Measurements from ENCODE around the gene GLB1L. TPM values are rescaled to one million over a fixed set of nuclear protein-coding genes. Genes with fewer than 3 reads are reported as not detected.

GLB1L gene
- total RNA-seq, 4 donors from 2014 or later: 0.40 to 9.1 (median 3.8) TPM

DNA sequence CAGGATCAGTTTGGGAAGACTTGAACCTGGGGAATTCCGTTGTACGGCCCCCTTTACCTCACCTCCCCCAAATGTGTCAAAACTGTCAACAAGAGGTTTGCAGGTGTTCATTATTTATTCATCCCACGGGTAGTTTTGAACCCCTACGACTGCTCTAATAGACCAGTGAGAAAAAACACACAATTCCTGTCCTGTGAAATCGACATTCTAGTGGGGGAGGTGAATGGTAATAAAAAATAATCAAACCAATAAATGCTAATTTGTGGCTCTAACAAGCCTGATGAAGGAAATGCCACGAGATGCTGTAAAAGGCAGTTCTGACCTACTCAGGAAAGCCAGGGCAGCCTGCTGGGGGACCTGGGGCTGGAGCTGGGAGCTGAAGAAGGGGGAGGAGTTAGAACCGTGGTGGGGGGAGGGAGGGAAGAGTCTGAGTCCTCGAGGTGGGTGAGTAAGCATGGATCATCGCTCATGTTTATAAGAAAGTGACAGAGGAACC, 33.5 kb upstream of the GLB1L start:
- Histone ChIP-seq H3K27ac (peak overlapping the region; percentile 94 to 98 (median 98)), H3K4me3 (peak overlapping the region in 3 of 4 donors; percentile 53 to 76 (median 61)), H3K9me3 (no peaks in the 10 kb centered on the region), H3K36me3 (peaks cover 0 to 3% (median 0%) of the 10 kb centered on the region in 4 donors), H3K27me3 (no peaks in the 10 kb centered on the region), H3K4me1 (peaks cover 16 to 29% (median 23%) of the 10 kb centered on the region in 4 donors)
- 0 to 12% methylated on average over 1 to 9 of the region's 9 CpGs for WGBS, 2 donors (ENCODE audit: low coverage in 1 of 2)
- TF ChIP-seq POLR2A (IDR thresholded peaks at IDR 0.05) (no peak), POLR2AphosphoS5 (IDR thresholded peaks at IDR 0.05) (no peak), EP300 (IDR thresholded peaks at IDR 0.05; ENCODE audit: low read depth) (no peak)
- TF ChIP-seq, protein P1, sequence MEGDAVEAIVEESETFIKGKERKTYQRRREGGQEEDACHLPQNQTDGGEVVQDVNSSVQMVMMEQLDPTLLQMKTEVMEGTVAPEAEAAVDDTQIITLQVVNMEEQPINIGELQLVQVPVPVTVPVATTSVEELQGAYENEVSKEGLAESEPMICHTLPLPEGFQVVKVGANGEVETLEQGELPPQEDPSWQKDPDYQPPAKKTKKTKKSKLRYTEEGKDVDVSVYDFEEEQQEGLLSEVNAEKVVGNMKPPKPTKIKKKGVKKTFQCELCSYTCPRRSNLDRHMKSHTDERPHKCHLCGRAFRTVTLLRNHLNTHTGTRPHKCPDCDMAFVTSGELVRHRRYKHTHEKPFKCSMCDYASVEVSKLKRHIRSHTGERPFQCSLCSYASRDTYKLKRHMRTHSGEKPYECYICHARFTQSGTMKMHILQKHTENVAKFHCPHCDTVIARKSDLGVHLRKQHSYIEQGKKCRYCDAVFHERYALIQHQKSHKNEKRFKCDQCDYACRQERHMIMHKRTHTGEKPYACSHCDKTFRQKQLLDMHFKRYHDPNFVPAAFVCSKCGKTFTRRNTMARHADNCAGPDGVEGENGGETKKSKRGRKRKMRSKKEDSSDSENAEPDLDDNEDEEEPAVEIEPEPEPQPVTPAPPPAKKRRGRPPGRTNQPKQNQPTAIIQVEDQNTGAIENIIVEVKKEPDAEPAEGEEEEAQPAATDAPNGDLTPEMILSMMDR (IDR thresholded peaks at IDR 0.05): no peak
- intact Hi-C loops (cut with DNase I; ENCODE audit: low total_unique reads) (no loop called here), in situ Hi-C loops (cut with MboI; ENCODE audit: low pct_ligation_motif_present in 1 of 4, low pct_unique_long_range_greater_than_20kb in 1 of 4, low sequenced_read_pairs in 3 of 4) (loop anchor here in 1 of 4 donors (25.0 kb wide), 1 partner anchor 116 kb away; the partner anchor contains the start of genes NHEJ1 and SLC23A3)
- DNase-seq: no peak

DNA sequence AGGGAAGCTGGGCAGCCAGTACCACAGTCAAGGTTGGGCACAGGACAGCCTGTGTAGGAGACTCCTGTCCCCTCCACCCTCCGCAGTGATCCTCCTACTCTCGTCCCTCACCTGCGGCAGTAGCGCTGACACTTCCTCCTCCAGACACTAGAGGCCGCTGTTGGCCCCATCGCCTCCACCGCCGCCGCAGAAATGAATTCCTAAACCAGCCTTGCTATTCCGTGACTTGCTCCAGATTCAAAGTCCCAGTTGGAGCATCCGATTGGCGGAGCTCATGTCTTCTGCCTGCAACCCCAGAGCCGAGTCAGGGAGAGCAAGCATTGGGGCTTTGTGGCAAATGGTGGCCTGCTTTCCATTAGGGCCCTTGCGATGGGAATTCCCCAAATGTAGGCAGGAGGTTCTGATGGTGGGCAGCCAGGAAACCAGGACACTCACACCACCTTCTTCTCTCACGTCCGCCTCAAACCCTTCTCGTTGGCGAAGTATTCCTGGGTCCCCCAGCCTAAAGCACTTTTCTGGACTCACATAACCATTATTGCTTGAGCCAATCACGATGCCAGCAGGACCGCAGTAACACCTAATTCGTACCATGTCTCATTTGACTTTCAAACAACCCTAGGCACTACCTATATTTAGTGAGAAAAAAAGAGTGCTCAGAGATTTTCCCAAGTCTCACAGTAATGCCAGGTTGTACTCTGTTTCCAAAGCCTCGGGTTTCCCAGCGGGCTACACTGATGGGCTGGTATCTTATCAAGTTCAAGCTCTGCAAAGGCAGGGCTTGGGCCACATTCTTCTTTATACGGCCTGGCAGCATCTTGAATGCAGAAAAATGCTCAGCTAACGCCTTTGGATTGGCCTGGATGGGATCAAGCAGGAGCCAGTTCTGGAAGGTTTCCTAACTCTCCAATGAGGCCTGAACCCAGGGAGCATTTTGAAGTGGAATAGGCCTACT, 32.7 kb upstream of the GLB1L start:
- Histone ChIP-seq H3K27ac (peak overlapping the region; percentile 94 to 98 (median 98)), H3K4me3 (peak overlapping the region in 1 of 4 donors; percentile 8), H3K27me3 (no peaks in the 10 kb centered on the region), H3K36me3 (peaks cover 0 to 3% (median 0%) of the 10 kb centered on the region in 4 donors), H3K4me1 (peaks cover 16 to 29% (median 23%) of the 10 kb centered on the region in 4 donors), H3K9me3 (no peaks in the 10 kb centered on the region)
- WGBS, 2 donors (ENCODE audit: low coverage in 1 of 2): 28% methylated on average over 25 of the region's 25 CpGs; no CpG with 5 or more reads in 1 of the 2 donors
- DNase-seq: peak; percentile 87
- in situ Hi-C loops (cut with MboI; ENCODE audit: low pct_ligation_motif_present in 1 of 4, low pct_unique_long_range_greater_than_20kb in 1 of 4, low sequenced_read_pairs in 3 of 4): loop anchor here in 1 of 4 donors (25.0 kb wide), 1 partner anchor 116 kb away; the partner anchor contains the start of genes NHEJ1 and SLC23A3
- TF ChIP-seq POLR2AphosphoS5 (IDR thresholded peaks at IDR 0.05): no peak
- TF ChIP-seq, protein P1 (IDR thresholded peaks at IDR 0.05): peak; percentile 96 to 100 (median 99)
- no peak for TF ChIP-seq EP300 (IDR thresholded peaks at IDR 0.05; ENCODE audit: low read depth)
- TF ChIP-seq POLR2A (IDR thresholded peaks at IDR 0.05): no peak
- intact Hi-C loops (cut with DNase I; ENCODE audit: low total_unique reads): loop anchor here (2.0 kb wide), 1 partner anchor 17 kb away; no protein-coding TSS in a partner anchor

DNA sequence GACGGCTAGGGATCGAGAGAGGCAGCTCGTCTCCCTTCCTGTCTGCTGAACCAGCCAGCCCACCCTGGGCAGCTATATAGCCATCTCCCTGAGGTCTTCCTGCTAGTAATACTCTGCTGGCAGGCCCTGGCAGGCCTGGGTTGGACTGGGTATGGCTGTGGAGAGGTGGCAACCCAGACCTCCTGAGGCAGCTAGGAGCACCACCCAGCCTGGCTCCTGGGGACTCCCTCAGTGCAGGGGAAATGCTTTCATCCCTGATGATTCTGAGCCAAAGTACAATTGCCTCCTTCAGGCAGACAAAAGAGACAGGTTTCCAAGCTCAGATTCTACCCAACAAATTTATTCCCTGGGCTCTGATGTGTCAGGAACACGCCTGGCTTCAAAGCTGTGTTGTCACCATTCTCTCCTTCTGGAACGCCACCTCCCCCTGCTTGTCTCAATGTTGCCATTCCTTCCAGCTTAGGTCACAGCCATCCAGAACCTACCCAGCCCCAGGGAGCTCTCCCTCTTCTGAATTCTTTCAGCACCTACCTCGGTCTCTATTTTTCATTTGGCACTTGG, 29.2 kb upstream of the GLB1L start:
- DNase-seq: no peak
- H3K4me3 ChIP-seq: no peak overlapping the region
- no peaks in the 10 kb centered on the region for H3K9me3 ChIP-seq
- H3K27me3 ChIP-seq: no peaks in the 10 kb centered on the region
- WGBS, 2 donors (ENCODE audit: low coverage in 1 of 2): 41 to 63% methylated on average over 3 to 6 of the region's 6 CpGs
- no peaks in the 10 kb centered on the region for H3K36me3 ChIP-seq
- no peak for TF ChIP-seq POLR2A (IDR thresholded peaks at IDR 0.05)
- no peak for TF ChIP-seq EP300 (IDR thresholded peaks at IDR 0.05; ENCODE audit: low read depth)
- TF ChIP-seq, protein P1 (IDR thresholded peaks at IDR 0.05): no peak
- TF ChIP-seq POLR2AphosphoS5 (IDR thresholded peaks at IDR 0.05): no peak
- in situ Hi-C loops (cut with MboI; ENCODE audit: low pct_ligation_motif_present in 1 of 4, low pct_unique_long_range_greater_than_20kb in 1 of 4, low sequenced_read_pairs in 3 of 4) (no loop called here), intact Hi-C loops (cut with DNase I; ENCODE audit: low total_unique reads) (no loop called here)
- H3K4me1 ChIP-seq: peaks cover 11 to 17% (median 14%) of the 10 kb centered on the region in 4 donors
- H3K27ac ChIP-seq: peak overlapping the region in 3 of 4 donors; percentile 14 to 62 (median 46)

DNA sequence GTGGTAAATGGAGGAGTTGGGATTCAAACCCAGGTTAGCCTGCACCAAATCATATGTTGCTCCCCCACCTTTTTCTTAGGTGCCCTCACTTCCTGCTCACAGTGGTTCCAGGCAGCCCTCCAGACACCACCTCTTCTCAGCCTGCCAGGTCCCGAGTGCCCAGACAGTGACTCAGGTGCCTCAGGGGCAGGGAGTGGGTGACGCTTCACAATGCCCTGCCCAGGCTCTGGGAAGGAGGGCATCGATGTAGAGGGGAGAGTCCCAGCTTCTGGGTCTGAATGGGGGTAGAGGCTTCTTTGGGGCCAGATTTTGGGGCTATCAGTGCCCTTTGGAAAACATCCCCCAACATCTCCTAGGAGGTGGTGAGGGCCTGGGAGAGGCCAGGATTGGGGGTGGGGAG, 28.7 kb upstream of the GLB1L start:
- H3K36me3 ChIP-seq: no peaks in the 10 kb centered on the region
- intact Hi-C loops (cut with DNase I; ENCODE audit: low total_unique reads): no loop called here
- no peak for DNase-seq
- H3K4me1 ChIP-seq: peaks cover 11 to 20% (median 14%) of the 10 kb centered on the region in 4 donors
- TF ChIP-seq EP300 (IDR thresholded peaks at IDR 0.05; ENCODE audit: low read depth) (no peak), POLR2A (IDR thresholded peaks at IDR 0.05) (no peak), POLR2AphosphoS5 (IDR thresholded peaks at IDR 0.05) (no peak)
- TF ChIP-seq, protein P1 (IDR thresholded peaks at IDR 0.05): no peak
- peak overlapping the region in 2 of 4 donors; percentile 46 to 62 for H3K27ac ChIP-seq
- H3K27me3 ChIP-seq: no peaks in the 10 kb centered on the region
- WGBS, 2 donors (ENCODE audit: low coverage in 1 of 2): 0 to 85% methylated on average over 1 to 3 of the region's 3 CpGs
- H3K9me3 ChIP-seq: no peaks in the 10 kb centered on the region
- in situ Hi-C loops (cut with MboI; ENCODE audit: low pct_ligation_motif_present in 1 of 4, low pct_unique_long_range_greater_than_20kb in 1 of 4, low sequenced_read_pairs in 3 of 4): no loop called here
- no peak overlapping the region for H3K4me3 ChIP-seq

Data from transverse colon (tissue), 4 donors.